ENCODE results near the gene LHX8.

GRCh38 chr1:75124510-75124909 is 9.7 kb upstream of the LHX8 start:
- no peak for TF ChIP-seq CTCF (IDR thresholded peaks at IDR 0.05)
- TF ChIP-seq POLR2A (IDR thresholded peaks at IDR 0.05): no peak

Data from adrenal gland (tissue), 5 donors.